Measurements from ENCODE around the gene CNOT1.
A peak's percentile ranks its signal among the peaks of the same experiment; 100 is the strongest.

CNOT1 gene

GRCh38 chr16:58532414-58532813 lies 97.2 kb downstream of the CNOT1 start:
- DNase-seq (ENCODE audit: insufficient read length) = no peak
- FAIRE-seq = no peak
- TF ChIP-seq POLR2A (IDR thresholded peaks at IDR 0.05; ENCODE audit: low read depth, low read length) (no peak), TAF1 (IDR thresholded peaks at IDR 0.05; ENCODE audit: borderline replicate concordance, low read depth, low read length) (no peak), POLR2AphosphoS5 (IDR thresholded peaks at IDR 0.05; ENCODE audit: low read depth, low read length) (no peak)

GRCh38 chr16:58530179-58530578 lies 99.4 kb downstream of the CNOT1 start:
- DNase-seq (ENCODE audit: insufficient read length) (no peak), FAIRE-seq (no peak)
- TF ChIP-seq TAF1 (IDR thresholded peaks at IDR 0.05; ENCODE audit: borderline replicate concordance, low read depth, low read length) = no peak
- no peak for TF ChIP-seq POLR2AphosphoS5 (IDR thresholded peaks at IDR 0.05; ENCODE audit: low read depth, low read length)
- TF ChIP-seq POLR2A (IDR thresholded peaks at IDR 0.05; ENCODE audit: low read depth, low read length) = no peak

- DNase-seq (ENCODE audit: insufficient read length) (no peak), FAIRE-seq (no peak)
- no peak for TF ChIP-seq TAF1 (IDR thresholded peaks at IDR 0.05; ENCODE audit: borderline replicate concordance, low read depth, low read length)
These were observed 109.9 kb downstream of the CNOT1 start for GRCh38 chr16:58519707-58520106.

GRCh38 chr16:58518980-58519368 lies 110.7 kb downstream of the CNOT1 start:
- TF ChIP-seq POLR2AphosphoS5 (IDR thresholded peaks at IDR 0.05; ENCODE audit: low read depth, low read length) (no peak), POLR2A (IDR thresholded peaks at IDR 0.05; ENCODE audit: low read depth, low read length) (no peak), TAF1 (IDR thresholded peaks at IDR 0.05; ENCODE audit: borderline replicate concordance, low read depth, low read length) (no peak)
- FAIRE-seq (peak; percentile 67), DNase-seq (ENCODE audit: insufficient read length) (no peak)

- no peak for FAIRE-seq
These were observed 111.3 kb downstream of the CNOT1 start for GRCh38 chr16:58518083-58518979.

GRCh38 chr16:58516768-58517107 lies 112.9 kb downstream of the CNOT1 start:
- TF ChIP-seq POLR2AphosphoS5 (IDR thresholded peaks at IDR 0.05; ENCODE audit: low read depth, low read length) (0 out of 2 replicates have a peak, but pooled peaks have one; percentile 28), TAF1 (IDR thresholded peaks at IDR 0.05; ENCODE audit: borderline replicate concordance, low read depth, low read length) (no peak)
- DNase-seq (ENCODE audit: insufficient read length) = no peak
- no peak for FAIRE-seq

More at GRCh38 chr16:58518083-58518979, 111.3 kb downstream of the CNOT1 start:
- DNase-seq (ENCODE audit: insufficient read length) = no peak
- TF ChIP-seq POLR2A (IDR thresholded peaks at IDR 0.05; ENCODE audit: low read depth, low read length) (no peak), POLR2AphosphoS5 (IDR thresholded peaks at IDR 0.05; ENCODE audit: low read depth, low read length) (no peak), TAF1 (IDR thresholded peaks at IDR 0.05; ENCODE audit: borderline replicate concordance, low read depth, low read length) (no peak)

- FAIRE-seq (no peak), DNase-seq (ENCODE audit: insufficient read length) (peak; percentile 66)
- TF ChIP-seq TAF1 (IDR thresholded peaks at IDR 0.05; ENCODE audit: borderline replicate concordance, low read depth, low read length) (no peak), POLR2A (IDR thresholded peaks at IDR 0.05; ENCODE audit: low read depth, low read length) (no peak; the same call in 1 of the 2 replicates), POLR2AphosphoS5 (IDR thresholded peaks at IDR 0.05; ENCODE audit: low read depth, low read length) (no peak)
These were observed 113.5 kb downstream of the CNOT1 start for GRCh38 chr16:58515871-58516767.

- TF ChIP-seq POLR2A (IDR thresholded peaks at IDR 0.05; ENCODE audit: low read depth, low read length) (peak; percentile 77), TAF1 (IDR thresholded peaks at IDR 0.05; ENCODE audit: borderline replicate concordance, low read depth, low read length) (0 out of 2 replicates have a peak, but pooled peaks have one; percentile 46), POLR2AphosphoS5 (IDR thresholded peaks at IDR 0.05; ENCODE audit: low read depth, low read length) (peak; percentile 84)
- DNase-seq (ENCODE audit: insufficient read length) (peak; percentile 70), FAIRE-seq (peak; percentile 94)
These were observed 114.3 kb downstream of the CNOT1 start, which contains the start of gene SETD6 for GRCh38 chr16:58515125-58515870. TSS of gene SETD6 (plus strand) at chr16:58515517. CDS start at chr16:58515538, 21 bp downstream.

GRCh38 chr16:58513874-58514273 lies 115.8 kb downstream of the CNOT1 start:
- FAIRE-seq = no peak
- DNase-seq (ENCODE audit: insufficient read length) = no peak
- TF ChIP-seq TAF1 (IDR thresholded peaks at IDR 0.05; ENCODE audit: borderline replicate concordance, low read depth, low read length) (no peak), POLR2A (IDR thresholded peaks at IDR 0.05; ENCODE audit: low read depth, low read length) (no peak), POLR2AphosphoS5 (IDR thresholded peaks at IDR 0.05; ENCODE audit: low read depth, low read length) (no peak)

GRCh38 chr16:58511933-58512815 lies 117.5 kb downstream of the CNOT1 start:
- TF ChIP-seq POLR2AphosphoS5 (IDR thresholded peaks at IDR 0.05; ENCODE audit: low read depth, low read length) = no peak
- TF ChIP-seq POLR2A (IDR thresholded peaks at IDR 0.05; ENCODE audit: low read depth, low read length) = no peak
- no peak for TF ChIP-seq TAF1 (IDR thresholded peaks at IDR 0.05; ENCODE audit: borderline replicate concordance, low read depth, low read length)
- FAIRE-seq (peak; percentile 64), DNase-seq (ENCODE audit: insufficient read length) (no peak)

Data from GM12892 (cell line).